Fibroblast of skin of abdomen (primary cell): Measurements from ENCODE around the gene PPM1H.
"Not testable (repeated sequence)": the region's sequence is repeated elsewhere in the genome, so short reads cannot be mapped to it uniquely, and the experiment has no call there.

Experiments used
- DNase-seq: peaks from one replicate; pipeline ENCODE4 v3.0.0-alpha.2; 2013

Gene PPM1H

DNA sequence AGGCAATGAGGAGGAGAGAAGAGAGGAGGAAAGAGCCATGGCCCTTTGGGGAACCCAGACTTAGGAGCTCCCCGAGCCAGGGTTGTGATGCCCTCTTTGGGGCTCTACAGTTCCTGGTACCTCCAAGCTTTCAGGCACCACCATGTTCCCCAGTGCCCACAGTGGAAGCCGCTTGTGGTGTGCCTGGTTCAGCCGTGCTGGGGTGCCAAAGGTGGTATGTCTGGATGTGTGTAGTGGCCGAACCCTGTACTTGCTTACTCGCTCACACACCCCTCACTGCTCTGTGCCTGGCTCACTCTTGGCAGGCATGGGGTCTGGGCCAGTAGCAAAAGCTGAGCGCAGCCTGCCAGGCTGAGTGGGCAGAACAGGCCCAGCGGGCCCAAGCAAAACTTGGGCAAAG lies 257.6 kb downstream of the PPM1H start:
- DNase-seq: no peak

- DNase-seq: no peak
These were observed 258.2 kb downstream of the PPM1H start for GRCh38 chr12:62676521-62677307.

DNA sequence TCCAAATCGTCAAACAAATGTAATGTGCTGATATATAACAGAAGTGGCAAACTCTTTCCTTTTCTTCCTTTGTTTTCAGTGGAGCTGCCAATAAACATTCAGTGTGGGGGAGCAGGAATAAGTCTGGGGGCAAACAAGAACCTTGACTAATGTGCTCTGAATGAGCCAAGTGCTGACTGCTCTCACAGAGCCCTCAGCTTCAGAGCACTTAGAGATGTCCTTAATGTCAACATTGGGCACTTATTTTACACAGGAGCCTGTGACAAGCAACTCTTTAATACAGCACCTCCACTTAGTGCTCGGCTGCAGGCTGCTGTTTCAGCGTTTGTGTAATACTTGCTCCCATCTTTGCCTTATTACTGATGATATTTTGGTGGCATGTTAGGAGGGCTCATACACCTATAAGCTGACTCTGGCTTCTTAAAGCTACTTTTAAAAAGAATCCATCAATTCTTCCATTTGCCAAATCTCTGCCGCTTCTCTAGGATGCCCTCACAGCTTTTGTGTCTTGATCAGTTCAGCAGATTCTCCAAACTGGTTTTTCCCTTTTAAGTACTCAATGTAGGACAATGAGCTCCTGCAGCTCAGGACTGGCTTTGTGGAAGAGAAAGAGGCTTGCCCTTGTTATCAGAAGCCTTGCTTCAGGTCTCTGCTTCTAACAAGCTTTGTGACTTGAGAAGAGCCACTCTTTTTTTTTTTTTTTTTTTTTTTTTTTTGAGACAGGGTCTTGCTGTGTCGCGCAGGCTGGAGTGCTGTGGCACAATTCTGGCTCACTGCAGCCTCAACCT lies 261.7 kb downstream of the PPM1H start:
- DNase-seq: no peak

- DNase-seq: no peak
These were observed 263.8 kb downstream of the PPM1H start for GRCh38 chr12:62670986-62671720.

- no peak for DNase-seq
These were observed 266.2 kb downstream of the PPM1H start for GRCh38 chr12:62668782-62669181.

DNA sequence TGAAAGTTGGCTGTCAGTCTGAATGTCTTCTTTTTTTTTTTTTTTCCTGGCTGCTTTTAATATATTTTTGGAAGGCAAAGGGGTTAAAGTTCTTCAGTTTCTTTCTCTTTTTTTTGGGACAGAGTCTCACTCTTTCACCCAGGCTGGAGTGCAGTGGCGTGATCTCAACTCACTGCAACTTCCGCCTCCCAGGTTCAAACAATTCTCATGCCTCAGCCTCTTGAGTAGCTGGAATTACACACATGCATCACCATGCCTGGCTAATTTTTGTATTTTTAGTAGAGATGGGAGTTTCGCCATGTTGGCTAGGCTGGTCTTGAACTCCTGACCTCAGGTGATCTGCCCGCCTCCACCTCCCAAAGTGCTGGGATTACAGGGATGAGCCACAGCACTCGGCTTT lies 270.0 kb downstream of the PPM1H start:
- DNase-seq: not testable (repeated sequence)

- peak; percentile 86 for DNase-seq
These were observed 274.2 kb downstream of the PPM1H start for GRCh38 chr12:62660756-62661155.

DNA sequence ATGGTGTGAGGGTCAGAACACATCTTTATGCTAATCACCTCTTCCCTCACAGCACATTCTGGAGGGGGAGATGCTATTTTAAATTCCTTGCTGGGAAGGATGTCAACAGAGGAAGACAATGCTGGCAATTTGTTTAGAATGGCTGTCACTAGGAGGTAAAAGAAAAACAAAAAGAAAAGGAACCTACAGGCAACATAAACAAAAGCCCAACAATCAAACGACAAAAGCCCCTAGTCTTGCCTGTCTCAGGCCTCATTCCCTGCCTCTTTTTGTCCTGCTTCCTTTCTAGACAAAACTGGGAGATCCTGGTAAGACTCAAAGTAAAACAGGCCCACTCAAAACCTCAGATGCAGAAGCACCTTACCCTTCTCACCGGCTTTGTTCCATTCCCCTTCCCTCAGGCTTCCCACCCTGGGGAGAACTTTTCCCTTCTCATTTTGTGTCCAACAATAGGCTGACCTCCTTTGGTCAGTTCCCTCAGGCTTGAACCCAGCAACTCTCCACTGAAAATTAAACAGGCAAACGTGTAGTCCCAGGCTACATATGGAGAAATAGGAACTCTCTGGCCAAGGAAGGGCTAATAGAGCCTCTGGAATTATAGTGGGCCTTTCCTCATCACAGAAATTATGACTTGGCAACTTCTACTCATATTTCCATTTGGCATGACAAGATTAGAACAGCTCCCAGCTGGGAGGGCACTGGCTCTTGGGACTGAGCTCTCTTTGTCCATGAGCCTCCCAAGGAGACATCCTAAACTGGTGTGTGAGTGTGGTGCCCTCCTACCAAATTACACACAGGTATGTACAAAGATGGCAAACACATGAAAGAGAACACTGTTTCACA lies 275.3 kb downstream of the PPM1H start:
- DNase-seq: no peak

DNA sequence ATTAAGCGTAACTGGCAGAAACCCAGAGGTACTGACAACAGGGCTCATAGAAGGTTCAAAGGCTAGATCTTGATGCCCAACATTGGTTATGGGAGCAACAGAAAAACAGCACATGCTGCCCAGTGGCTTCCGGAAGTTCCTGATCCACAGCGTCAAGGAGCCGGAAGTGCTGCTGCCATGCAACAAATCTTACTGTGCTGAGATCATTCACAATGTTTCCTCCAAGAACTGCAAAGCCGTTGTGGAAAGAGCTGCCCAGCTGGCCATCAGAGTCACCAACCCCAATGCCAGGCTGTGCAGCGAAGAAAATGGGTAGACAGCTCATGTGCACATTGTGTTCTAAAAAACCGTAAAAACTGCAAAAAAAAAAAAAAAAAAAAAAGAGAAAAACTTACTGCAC lies 276.0 kb downstream of the PPM1H start:
- no peak for DNase-seq

GRCh38 chr12:62657363-62657632 lies 277.7 kb downstream of the PPM1H start:
- no peak for DNase-seq

GRCh38 chr12:62656591-62657362 lies 278.2 kb downstream of the PPM1H start:
- no peak for DNase-seq

DNA sequence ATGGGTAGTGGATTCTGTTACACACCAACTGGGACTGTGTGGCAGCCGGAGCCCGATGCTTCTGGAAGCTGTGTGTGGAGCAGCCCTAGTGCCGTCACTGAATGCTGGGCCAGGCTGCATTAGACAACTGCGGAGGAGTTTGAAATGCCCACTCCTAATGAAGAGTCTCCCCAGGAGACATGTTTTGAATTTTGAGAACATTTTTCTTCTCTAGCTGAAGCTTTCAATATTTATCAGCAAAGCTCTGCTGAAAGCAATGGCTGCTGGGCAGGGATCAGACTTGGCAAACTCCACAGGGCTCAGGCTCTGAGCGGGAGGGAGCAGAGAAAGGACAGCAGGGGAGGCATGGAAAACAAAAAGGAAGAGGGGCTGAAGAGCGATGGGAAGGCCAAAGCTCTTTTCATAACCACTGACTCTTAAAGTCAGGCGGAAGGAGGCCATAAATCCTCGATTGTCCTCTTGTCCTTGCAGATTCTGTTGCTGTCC lies 279.2 kb downstream of the PPM1H start:
- no peak for DNase-seq

DNA sequence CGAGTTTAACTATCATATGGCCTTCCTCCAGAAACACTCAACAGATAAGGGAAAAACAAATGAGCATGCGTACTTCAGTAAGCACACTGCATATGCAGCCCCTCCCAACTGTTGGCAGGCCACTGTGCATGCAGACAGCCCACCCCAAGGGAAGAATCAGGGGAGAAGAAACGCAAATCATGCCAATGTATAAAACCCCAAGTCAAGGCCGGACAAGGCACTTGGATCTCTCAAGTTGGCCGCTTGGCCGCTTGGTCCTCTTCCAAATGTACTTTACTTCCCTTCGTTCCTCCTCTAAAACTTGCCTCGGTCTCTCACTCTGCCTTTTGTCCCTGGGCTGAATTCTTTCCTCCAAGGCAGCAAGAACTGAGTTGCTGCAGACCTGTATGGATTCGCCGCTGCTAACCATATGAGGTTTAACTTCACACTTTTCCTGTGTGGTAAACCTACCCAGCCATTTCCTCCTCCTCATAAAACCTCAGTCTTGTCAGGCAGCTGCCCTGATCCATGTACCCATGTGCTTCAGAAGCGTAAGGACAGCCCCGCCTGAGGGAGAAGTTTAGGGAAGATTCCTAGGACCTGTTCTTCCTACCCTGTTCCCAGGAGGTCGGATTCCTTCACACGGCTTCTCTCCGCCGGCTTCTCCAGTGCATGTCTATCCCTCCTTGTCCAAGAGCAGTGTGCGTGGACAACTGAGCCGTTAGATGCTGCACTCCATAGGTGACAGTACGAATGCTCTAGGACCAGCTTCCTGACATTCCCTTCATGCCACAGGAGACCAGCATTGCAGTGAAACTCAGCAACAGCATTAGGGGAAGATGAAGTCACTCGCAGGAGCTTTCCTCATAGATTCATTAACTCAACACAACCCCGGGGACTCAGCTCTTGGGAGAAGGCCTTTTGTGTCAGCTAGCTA lies 280.4 kb downstream of the PPM1H start:
- DNase-seq: no peak

GRCh38 chr12:62653740-62654139 lies 281.2 kb downstream of the PPM1H start:
- no peak for DNase-seq

DNA sequence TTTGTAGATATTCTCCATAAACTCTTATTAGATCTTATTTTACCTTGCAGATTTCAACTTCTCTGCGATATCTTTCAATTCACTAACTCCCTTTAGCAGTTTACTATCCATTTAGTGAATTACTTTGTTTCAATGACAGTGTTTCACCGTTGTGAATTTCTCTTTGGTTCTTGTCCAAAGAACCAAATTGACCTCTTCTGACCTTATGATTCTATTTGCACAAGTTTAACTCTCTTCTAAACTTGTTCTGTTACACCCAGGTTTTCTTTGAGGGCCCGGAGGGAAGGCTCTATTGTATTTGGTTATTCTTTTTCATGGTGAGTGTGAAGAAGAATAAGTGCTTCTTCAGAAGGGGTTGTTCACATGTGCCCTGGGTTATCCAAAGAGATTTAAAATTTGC lies 281.6 kb downstream of the PPM1H start:
- DNase-seq: no peak

GRCh38 chr12:62651138-62651537 lies 283.8 kb downstream of the PPM1H start:
- DNase-seq: no peak

DNA sequence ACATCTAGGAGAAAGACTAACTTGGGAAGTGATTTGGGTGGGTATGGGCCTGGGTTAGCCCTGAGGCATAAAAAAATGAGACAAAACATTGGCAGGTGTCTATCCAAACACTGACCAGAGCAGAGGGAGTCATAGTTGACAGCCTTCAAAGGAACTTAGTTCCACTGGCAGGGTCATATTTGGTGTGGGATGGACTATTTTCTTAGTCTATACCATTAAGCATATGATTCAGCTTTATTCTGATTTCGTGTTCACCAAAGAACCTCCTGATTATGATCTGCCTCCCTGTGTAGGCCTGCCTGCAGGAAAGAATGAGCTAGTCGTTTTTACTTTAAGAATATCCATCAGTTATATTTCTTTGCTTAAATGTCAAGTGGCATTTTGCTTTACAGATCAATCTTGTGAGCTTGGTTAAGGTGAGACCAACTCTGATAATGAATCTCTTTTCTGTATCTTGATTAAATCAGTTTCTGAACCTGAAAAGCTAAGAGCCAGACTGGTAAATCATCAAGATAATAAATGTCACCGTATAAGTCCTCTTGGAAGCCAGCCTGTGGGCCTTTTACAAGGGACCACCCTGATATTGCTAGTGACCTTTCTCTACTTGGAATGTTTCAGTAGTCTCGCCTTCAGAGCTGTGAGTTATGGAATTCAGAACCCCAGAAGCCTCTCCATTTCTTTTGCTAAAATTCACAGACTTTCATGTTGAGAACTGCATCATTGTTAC lies 285.4 kb downstream of the PPM1H start:
- no peak for DNase-seq

- DNase-seq: no peak
These were observed 287.4 kb downstream of the PPM1H start for GRCh38 chr12:62647586-62647985.

DNA sequence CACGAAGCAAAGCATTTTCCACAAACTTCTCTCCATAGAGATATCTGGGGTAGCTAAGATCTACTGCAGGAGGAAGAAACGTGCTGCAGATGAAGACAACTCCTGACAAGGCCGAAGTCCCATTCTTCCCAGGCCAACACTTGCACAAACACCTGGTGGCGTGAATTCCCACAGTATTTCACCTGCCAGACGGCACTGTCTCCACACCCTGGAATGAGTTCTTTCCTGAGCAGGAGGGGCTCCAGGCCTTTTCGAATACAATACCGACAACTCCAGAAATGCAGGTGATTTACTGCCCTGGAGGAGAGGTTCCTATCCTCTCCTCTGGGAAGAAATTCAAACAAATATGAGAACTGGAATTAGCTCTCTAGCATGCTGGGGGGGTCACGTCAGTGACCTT lies 288.4 kb downstream of the PPM1H start:
- DNase-seq: no peak

- DNase-seq: peak; percentile 63
These were observed 291.5 kb downstream of the PPM1H start for GRCh38 chr12:62643486-62643885.
